Uterus (tissue), 2 donors: ENCODE data around the gene PRSS38.
"Not testable (repeated sequence)": the region's sequence is repeated elsewhere in the genome, so short reads cannot be mapped to it uniquely, and the experiment has no call there.

Experiments
- POLR2A ChIP-seq, 2 donors: fragments of 450-650 bp; IDR thresholded peaks; one replicate each; pipeline ENCODE4 v1.6.1; 2016; ENCODE audit warnings: antibody characterized with exemption in 2 of 2, mild to moderate bottlenecking in 1 of 2, moderate library complexity in 1 of 2
- TF ChIP-seq, protein P1 (sequence below), 4 experiments: fragments of 200-600 bp in 2 of 4; fragments of 450-650 bp in 2 of 4; sonication (generic) in 2 of 4; IDR thresholded peaks; one replicate each; pipeline ENCODE4 v1.5.1; 2016 to 2019; ENCODE audit warnings: antibody characterized with exemption in 4 of 4, mild to moderate bottlenecking in 2 of 4, moderate library complexity in 1 of 4

DNA sequence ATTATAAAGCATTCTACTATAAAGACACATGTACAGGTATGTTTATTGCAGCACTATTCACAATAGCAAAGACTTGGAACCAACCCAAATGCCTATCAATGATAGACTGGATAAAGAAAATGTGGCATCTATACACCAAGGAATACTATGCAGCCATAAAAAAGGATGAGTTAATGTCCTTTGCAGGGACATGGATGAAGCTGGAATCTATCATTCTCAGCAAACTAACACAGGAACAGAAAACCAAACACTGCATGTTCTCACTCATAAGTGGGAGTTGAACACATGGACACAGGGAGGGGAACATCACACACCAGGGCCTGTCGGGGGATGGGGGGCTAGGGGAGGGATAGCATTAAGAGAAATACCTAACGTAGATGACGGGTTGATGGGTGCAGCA, 62.3 kb downstream of the PRSS38 start:
- TF ChIP-seq POLR2A (IDR thresholded peaks at IDR 0.05): not testable (repeated sequence)
- TF ChIP-seq, protein P1, sequence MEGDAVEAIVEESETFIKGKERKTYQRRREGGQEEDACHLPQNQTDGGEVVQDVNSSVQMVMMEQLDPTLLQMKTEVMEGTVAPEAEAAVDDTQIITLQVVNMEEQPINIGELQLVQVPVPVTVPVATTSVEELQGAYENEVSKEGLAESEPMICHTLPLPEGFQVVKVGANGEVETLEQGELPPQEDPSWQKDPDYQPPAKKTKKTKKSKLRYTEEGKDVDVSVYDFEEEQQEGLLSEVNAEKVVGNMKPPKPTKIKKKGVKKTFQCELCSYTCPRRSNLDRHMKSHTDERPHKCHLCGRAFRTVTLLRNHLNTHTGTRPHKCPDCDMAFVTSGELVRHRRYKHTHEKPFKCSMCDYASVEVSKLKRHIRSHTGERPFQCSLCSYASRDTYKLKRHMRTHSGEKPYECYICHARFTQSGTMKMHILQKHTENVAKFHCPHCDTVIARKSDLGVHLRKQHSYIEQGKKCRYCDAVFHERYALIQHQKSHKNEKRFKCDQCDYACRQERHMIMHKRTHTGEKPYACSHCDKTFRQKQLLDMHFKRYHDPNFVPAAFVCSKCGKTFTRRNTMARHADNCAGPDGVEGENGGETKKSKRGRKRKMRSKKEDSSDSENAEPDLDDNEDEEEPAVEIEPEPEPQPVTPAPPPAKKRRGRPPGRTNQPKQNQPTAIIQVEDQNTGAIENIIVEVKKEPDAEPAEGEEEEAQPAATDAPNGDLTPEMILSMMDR (IDR thresholded peaks at IDR 0.05): not testable (repeated sequence)
